GM19193 (cell line): Measurements from ENCODE around the gene TIE1.

Experiments used
- POLR2A ChIP-seq: IDR thresholded peaks from 4 replicates; pipeline ENCODE4 v1.6.1; 2011; ENCODE audit not compliant: insufficient read depth, insufficient read length; ENCODE audit errors: extremely low read depth

The TIE1 gene

DNA sequence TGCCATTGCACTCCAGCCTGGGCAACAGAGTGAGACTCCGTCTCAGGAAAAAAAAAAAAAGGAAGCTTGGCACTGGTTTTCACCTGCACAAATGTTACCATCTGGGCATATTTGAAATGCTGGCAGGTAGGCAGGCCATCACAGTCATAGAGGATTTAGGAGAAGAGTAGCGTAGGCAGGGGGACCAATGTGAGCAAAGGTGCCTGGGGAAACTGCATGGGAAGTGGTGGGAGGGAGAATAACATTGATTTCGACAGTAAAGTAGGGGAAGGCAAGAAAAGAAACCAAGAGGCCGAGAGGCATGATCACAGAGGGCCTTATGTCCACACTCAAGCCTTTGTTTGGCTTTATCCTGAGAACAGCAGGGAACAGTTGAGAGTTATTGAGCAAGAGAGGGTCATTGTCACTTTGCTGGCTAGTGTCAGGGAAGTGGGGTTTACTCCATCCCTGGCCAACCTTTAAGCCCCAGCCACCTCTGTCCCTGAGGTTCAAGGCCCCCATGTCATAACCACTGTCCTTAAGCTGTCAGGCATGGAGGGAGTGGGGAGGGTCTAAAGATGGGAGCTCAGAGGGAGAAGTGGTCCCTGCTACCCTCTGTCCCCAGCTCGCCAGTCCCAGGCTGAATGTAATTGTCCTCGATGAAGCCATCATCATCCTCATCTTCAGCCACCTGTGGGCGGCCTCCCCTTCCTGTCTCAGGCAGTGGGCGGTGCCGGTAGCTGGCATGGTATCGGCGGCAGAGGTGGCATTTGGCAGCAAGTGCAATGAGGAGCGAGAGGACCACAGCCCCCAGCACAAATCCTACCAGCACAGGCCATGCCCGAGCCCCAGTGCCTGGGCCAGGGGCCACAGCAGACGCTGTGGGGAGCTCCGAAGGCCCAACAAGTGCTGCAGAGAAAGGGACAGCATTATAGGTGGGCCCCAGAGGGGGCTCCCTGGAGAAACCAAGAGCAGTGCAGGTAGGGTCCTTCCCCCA lies 18.3 kb upstream of the TIE1 start:
- TF ChIP-seq POLR2A = no peak

GRCh38 chr1:43284065-43284464 lies 16.7 kb upstream of the TIE1 start:
- no peak for TF ChIP-seq POLR2A

DNA sequence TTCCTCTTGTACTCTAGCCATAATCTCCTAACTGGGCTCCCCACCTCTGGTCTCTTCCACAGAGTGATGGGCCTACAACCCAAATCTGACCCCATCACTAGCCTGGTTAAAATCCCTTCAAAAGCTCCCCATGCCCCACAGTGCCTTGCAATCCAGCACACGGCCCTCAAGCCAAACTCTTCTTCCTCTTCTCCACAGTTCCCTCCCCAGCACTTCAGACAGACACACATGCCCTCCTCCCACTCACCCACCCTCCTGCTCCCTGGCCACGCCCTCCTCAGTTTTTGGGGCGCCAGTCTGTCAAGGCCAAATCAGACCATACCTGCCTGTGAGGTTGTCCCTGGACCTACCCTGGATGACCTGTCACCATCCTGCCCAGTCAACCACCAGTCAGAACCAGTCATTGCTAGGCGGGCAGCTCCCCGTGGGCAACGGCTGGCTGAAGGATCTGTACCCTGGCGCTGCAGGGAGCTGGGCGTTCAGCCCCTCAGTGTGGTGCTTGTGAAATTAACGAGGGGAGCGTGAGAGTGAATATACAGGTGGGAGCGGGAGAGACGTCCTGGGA lies 16.2 kb upstream of the TIE1 start:
- TF ChIP-seq POLR2A = no peak

GRCh38 chr1:43285269-43285990 lies 15.4 kb upstream of the TIE1 start, which contains the start of gene C1orf210:
Gene C1orf210 (minus strand): TSS chr1:43285581. CDS start chr1:43283270, 2,311 bp downstream.
- TF ChIP-seq POLR2A = no peak

GRCh38 chr1:43286115-43286514 lies 14.7 kb upstream of the TIE1 start:
- no peak for TF ChIP-seq POLR2A

DNA sequence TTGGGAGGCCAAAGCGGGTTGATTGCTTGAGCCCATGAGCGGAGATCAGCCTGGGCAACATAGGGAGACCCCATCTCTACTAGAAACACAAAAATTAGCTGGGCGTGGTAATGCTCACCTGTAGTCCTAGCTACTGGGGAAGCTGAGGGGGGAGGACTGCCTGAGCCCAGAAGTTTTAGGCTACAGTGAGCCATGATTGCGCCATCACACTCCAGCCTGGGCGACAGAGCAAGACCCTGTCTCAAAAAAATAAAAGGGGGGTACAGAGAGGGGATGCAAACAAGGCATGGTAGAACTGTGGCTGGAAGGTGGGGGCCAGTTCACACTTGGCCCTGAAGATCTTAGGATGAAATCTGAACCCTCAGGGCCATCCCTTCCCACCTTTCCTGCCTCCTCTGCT lies 14.2 kb upstream of the TIE1 start:
- TF ChIP-seq POLR2A = no peak

DNA sequence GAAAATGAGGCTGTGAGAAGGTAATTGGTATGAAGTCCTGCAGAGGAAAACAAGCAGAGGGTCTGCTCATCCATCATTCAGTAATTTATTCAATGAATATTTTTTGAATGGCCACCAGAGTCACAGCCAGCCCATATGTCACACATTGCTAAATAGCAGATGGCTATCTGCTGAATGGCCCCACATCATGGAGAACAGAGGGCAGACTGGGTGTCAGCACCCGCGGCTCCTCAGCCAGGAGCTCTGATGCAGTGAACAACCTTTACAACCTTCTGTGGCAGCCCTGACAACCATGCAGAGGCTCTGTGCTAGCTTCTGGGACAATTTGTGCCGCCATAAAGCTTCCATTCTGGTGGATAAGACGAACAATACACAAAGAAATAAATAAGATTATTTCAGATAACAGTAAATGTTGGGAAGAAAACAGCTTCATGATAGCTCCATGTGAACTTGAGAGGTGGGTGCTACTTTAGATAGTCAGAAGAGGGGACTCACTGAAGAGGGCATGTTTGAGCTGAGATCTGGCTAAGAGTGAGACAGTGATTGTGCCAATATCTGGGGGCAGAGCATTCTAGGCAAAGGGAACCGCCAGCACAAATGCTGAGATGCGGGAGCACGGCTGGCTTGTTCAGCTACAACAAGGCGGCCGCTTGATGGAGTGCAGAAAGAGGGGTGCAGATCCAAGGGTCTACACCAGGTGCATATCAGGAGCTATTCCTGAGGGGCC lies 12.6 kb upstream of the TIE1 start:
- no peak for TF ChIP-seq POLR2A

GRCh38 chr1:43288785-43289706 lies 11.7 kb upstream of the TIE1 start:
- no peak for TF ChIP-seq POLR2A

- no peak for TF ChIP-seq POLR2A
Measured at GRCh38 chr1:43292216-43292615, 8.6 kb upstream of the TIE1 start.

DNA sequence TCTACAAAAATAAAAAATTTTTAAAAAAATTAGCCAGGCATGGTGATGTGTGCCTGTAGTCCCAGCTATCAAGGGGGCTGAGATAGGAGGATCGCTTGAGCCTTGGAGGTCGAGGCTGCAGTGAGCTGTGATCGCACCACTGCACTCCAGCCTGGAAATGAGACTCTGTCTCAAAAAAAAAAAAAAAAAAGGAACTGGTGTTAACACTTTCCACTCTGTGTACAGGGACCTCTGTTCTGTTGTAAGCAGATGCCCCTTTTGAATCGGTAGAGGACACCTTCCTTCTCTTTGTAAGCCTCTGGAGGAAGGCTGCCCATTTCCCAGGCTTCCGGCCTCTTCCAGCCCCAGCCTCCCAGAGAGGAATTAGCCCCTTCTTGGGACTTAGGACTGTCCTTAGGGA lies 8.1 kb upstream of the TIE1 start:
- TF ChIP-seq POLR2A = no peak

- TF ChIP-seq POLR2A = no peak
Measured at GRCh38 chr1:43293176-43293575, 7.6 kb upstream of the TIE1 start.

GRCh38 chr1:43293896-43294760 lies 6.7 kb upstream of the TIE1 start:
- no peak for TF ChIP-seq POLR2A

- no peak for TF ChIP-seq POLR2A
Measured at GRCh38 chr1:43294761-43295160, 6.0 kb upstream of the TIE1 start.
